Measurements from ENCODE around the gene TMC2. TPM values are rescaled to one million over a fixed set of nuclear protein-coding genes. Genes with fewer than 3 reads are reported as not detected.

The TMC2 gene
- total RNA-seq, 1 experiment from 2014 or later, result not detected

- CTCF ChIA-PET, result interaction anchor here (0.6 to 3.7 kb wide), 5 partner anchors 13 to 266 kb away, joined by 3 to 30 read pairs (median 3); no protein-coding TSS in a partner anchor
- Mint-ChIP-seq H3K27me3 (ENCODE audit: low read depth) (no peaks in the 10 kb centered on the region), H3K36me3 (peaks cover 52% of the 10 kb centered on the region), H3K4me3 (peak overlapping the region; percentile 84), H3K27ac (peak overlapping the region; percentile 76; the same call in 1 of the 2 replicates), H3K9me3 (no peaks in the 10 kb centered on the region), H3K4me1 (peaks cover 24% of the 10 kb centered on the region)
- ATAC-seq (peak; percentile 22), DNase-seq (ENCODE audit: low spot score) (no peak)
- POLR2A ChIA-PET, result interaction anchor here (0.7 to 2.2 kb wide), 9 partner anchors 8 to 182 kb away, joined by 3 to 22 read pairs (median 4); partner anchors contain the start of genes IDH3B and SNRPB
- no peak; the same call in 1 of the 2 replicates for TF ChIP-seq E2F1 (CRISPR knock-in tag; IDR thresholded peaks at IDR 0.05)
- TF ChIP-seq NR3C1 (CRISPR knock-in tag; conservative IDR thresholded peaks at IDR 0.05; ENCODE audit: low read depth), result no peak
- no peak for TF ChIP-seq JAZF1 (CRISPR knock-in tag; IDR thresholded peaks at IDR 0.05)
- TF ChIP-seq NFATC4 (CRISPR knock-in tag; IDR thresholded peaks at IDR 0.05), result no peak
- TF ChIP-seq GTF2I (CRISPR knock-in tag; conservative IDR thresholded peaks at IDR 0.05), result no peak
- TF ChIP-seq, protein P1, sequence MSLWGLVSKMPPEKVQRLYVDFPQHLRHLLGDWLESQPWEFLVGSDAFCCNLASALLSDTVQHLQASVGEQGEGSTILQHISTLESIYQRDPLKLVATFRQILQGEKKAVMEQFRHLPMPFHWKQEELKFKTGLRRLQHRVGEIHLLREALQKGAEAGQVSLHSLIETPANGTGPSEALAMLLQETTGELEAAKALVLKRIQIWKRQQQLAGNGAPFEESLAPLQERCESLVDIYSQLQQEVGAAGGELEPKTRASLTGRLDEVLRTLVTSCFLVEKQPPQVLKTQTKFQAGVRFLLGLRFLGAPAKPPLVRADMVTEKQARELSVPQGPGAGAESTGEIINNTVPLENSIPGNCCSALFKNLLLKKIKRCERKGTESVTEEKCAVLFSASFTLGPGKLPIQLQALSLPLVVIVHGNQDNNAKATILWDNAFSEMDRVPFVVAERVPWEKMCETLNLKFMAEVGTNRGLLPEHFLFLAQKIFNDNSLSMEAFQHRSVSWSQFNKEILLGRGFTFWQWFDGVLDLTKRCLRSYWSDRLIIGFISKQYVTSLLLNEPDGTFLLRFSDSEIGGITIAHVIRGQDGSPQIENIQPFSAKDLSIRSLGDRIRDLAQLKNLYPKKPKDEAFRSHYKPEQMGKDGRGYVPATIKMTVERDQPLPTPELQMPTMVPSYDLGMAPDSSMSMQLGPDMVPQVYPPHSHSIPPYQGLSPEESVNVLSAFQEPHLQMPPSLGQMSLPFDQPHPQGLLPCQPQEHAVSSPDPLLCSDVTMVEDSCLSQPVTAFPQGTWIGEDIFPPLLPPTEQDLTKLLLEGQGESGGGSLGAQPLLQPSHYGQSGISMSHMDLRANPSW (CRISPR knock-in tag; conservative IDR thresholded peaks at IDR 0.05; ENCODE audit: low read depth), result 0 out of 2 replicates have a peak, but pooled peaks have one; percentile 69
- TF ChIP-seq, protein P2, sequence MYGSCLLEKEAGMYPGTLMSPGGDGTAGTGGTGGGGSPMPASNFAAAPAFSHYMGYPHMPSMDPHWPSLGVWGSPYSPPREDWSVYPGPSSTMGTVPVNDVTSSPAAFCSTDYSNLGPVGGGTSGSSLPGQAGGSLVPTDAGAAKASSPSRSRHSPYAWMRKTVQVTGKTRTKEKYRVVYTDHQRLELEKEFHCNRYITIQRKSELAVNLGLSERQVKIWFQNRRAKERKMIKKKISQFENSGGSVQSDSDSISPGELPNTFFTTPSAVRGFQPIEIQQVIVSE (CRISPR knock-in tag; IDR thresholded peaks at IDR 0.05; ENCODE audit: borderline replicate concordance), result no peak
- TF ChIP-seq TEAD1 (CRISPR knock-in tag; IDR thresholded peaks at IDR 0.05), result no peak
- TF ChIP-seq FOXP1 (CRISPR knock-in tag; IDR thresholded peaks at IDR 0.05; ENCODE audit: borderline replicate concordance), result peak; percentile 41; the same call in 1 of the 2 replicates
- no peak for TF ChIP-seq ZNF317 (CRISPR knock-in tag; IDR thresholded peaks at IDR 0.05; ENCODE audit: borderline replicate concordance, low read depth)
- TF ChIP-seq E2F4 (CRISPR knock-in tag; IDR thresholded peaks at IDR 0.05; ENCODE audit: borderline replicate concordance, low read depth), result no peak; the same call in 1 of the 2 replicates
- peak; percentile 64; the same call in 1 of the 2 replicates for TF ChIP-seq ZBTB43 (CRISPR knock-in tag; IDR thresholded peaks at IDR 0.05)
- TF ChIP-seq TEAD4 (CRISPR knock-in tag; IDR thresholded peaks at IDR 0.05), result no peak
- TF ChIP-seq ARID4B (CRISPR knock-in tag; IDR thresholded peaks at IDR 0.05; ENCODE audit: borderline replicate concordance), result peak; percentile 92; the same call in 1 of the 2 replicates
- no peak for TF ChIP-seq ZNF416 (CRISPR knock-in tag; IDR thresholded peaks at IDR 0.05)
- no peak for TF ChIP-seq MXD4 (CRISPR knock-in tag; IDR thresholded peaks at IDR 0.05; ENCODE audit: borderline replicate concordance)
- TF ChIP-seq USF1 (CRISPR knock-in tag; IDR thresholded peaks at IDR 0.05), result peak; percentile 85
- TF ChIP-seq CREM (CRISPR knock-in tag; IDR thresholded peaks at IDR 0.05), result no peak
- TF ChIP-seq HMGXB4 (CRISPR knock-in tag; IDR thresholded peaks at IDR 0.05), result no peak
- no peak for TF ChIP-seq CBFB (CRISPR knock-in tag; IDR thresholded peaks at IDR 0.05; ENCODE audit: low read depth)
Measured at GRCh38 chr20:2652724-2653555, 116.6 kb downstream of the TMC2 start.

All from WTC11 (cell line).